ENCODE measurements around the gene DPT.
A peak's percentile ranks its signal among the peaks of the same experiment; 100 is the strongest.
"Not testable (repeated sequence)": the region's sequence is repeated elsewhere in the genome, so short reads cannot be mapped to it uniquely, and the experiment has no call there.

The DPT gene

GRCh38 chr1:168728473-168729404 lies at the start of gene DPT:
DPT (minus strand) TSS chr1:168729206; CDS start chr1:168729174, 32 bp downstream.
- no peaks in the 10 kb centered on the region for H3K36me3 ChIP-seq (ENCODE audit: control insufficient read depth, insufficient read depth, low read length)
- no peaks in the 10 kb centered on the region for H3K27me3 ChIP-seq (ENCODE audit: control insufficient read depth, insufficient read depth, low read length)
- H3K27ac ChIP-seq (ENCODE audit: low read depth, low read length) = peak within 1 kb of the TSS; percentile 10
- no peaks in the 10 kb centered on the region for H3K4me1 ChIP-seq (ENCODE audit: control insufficient read depth, insufficient read depth, low read length)
- H3K4me3 ChIP-seq (ENCODE audit: low read length) = peak within 1 kb of the TSS; percentile 58
- H3K9ac ChIP-seq (ENCODE audit: low read length) = peak within 1 kb of the TSS; percentile 8

GRCh38 chr1:168775366-168775765 lies 46.4 kb upstream of the DPT start:
- Histone ChIP-seq H3K4me3 (ENCODE audit: low read length) (no peak overlapping the region), H3K27ac (ENCODE audit: low read depth, low read length) (no peak overlapping the region), H3K4me1 (ENCODE audit: control insufficient read depth, insufficient read depth, low read length) (peaks cover 11% of the 10 kb centered on the region), H3K36me3 (ENCODE audit: control insufficient read depth, insufficient read depth, low read length) (no peaks in the 10 kb centered on the region), H3K27me3 (ENCODE audit: control insufficient read depth, insufficient read depth, low read length) (no peaks in the 10 kb centered on the region), H3K9ac (ENCODE audit: low read length) (no peak overlapping the region)

- Histone ChIP-seq H3K4me1 (ENCODE audit: control insufficient read depth, insufficient read depth, low read length) (peaks cover 11% of the 10 kb centered on the region), H3K4me3 (ENCODE audit: low read length) (no peak overlapping the region), H3K9ac (ENCODE audit: low read length) (no peak overlapping the region), H3K36me3 (ENCODE audit: control insufficient read depth, insufficient read depth, low read length) (no peaks in the 10 kb centered on the region), H3K27ac (ENCODE audit: low read depth, low read length) (no peak overlapping the region), H3K27me3 (ENCODE audit: control insufficient read depth, insufficient read depth, low read length) (no peaks in the 10 kb centered on the region)
Observed at GRCh38 chr1:168774241-168774640, 45.2 kb upstream of the DPT start.

GRCh38 chr1:168772428-168773060 lies 43.5 kb upstream of the DPT start:
- Histone ChIP-seq H3K4me1 (ENCODE audit: control insufficient read depth, insufficient read depth, low read length) (peaks cover 21% of the 10 kb centered on the region), H3K27ac (ENCODE audit: low read depth, low read length) (no peak overlapping the region), H3K9ac (ENCODE audit: low read length) (no peak overlapping the region), H3K4me3 (ENCODE audit: low read length) (no peak overlapping the region), H3K36me3 (ENCODE audit: control insufficient read depth, insufficient read depth, low read length) (no peaks in the 10 kb centered on the region), H3K27me3 (ENCODE audit: control insufficient read depth, insufficient read depth, low read length) (no peaks in the 10 kb centered on the region)

- Histone ChIP-seq H3K9ac (ENCODE audit: low read length) (no peak overlapping the region), H3K27me3 (ENCODE audit: control insufficient read depth, insufficient read depth, low read length) (no peaks in the 10 kb centered on the region), H3K4me3 (ENCODE audit: low read length) (no peak overlapping the region), H3K27ac (ENCODE audit: low read depth, low read length) (no peak overlapping the region), H3K36me3 (ENCODE audit: control insufficient read depth, insufficient read depth, low read length) (no peaks in the 10 kb centered on the region), H3K4me1 (ENCODE audit: control insufficient read depth, insufficient read depth, low read length) (peaks cover 21% of the 10 kb centered on the region)
Observed at GRCh38 chr1:168771104-168771630, 42.2 kb upstream of the DPT start.

GRCh38 chr1:168769893-168770292 lies 40.9 kb upstream of the DPT start:
- H3K4me1 ChIP-seq (ENCODE audit: control insufficient read depth, insufficient read depth, low read length) = peaks cover 21% of the 10 kb centered on the region
- not testable (repeated sequence) for H3K36me3 ChIP-seq (ENCODE audit: control insufficient read depth, insufficient read depth, low read length); H3K9ac ChIP-seq (ENCODE audit: low read length); H3K27ac ChIP-seq (ENCODE audit: low read depth, low read length); H3K27me3 ChIP-seq (ENCODE audit: control insufficient read depth, insufficient read depth, low read length); H3K4me3 ChIP-seq (ENCODE audit: low read length)

GRCh38 chr1:168767894-168768584 lies 39.0 kb upstream of the DPT start:
- Histone ChIP-seq H3K36me3 (ENCODE audit: control insufficient read depth, insufficient read depth, low read length) (no peaks in the 10 kb centered on the region), H3K27me3 (ENCODE audit: control insufficient read depth, insufficient read depth, low read length) (no peaks in the 10 kb centered on the region), H3K9ac (ENCODE audit: low read length) (no peak overlapping the region), H3K4me3 (ENCODE audit: low read length) (no peak overlapping the region), H3K27ac (ENCODE audit: low read depth, low read length) (peak overlapping the region; percentile 65), H3K4me1 (ENCODE audit: control insufficient read depth, insufficient read depth, low read length) (peaks cover 13% of the 10 kb centered on the region)

GRCh38 chr1:168766568-168766967 lies 37.6 kb upstream of the DPT start:
- no peak overlapping the region for H3K27ac ChIP-seq (ENCODE audit: low read depth, low read length)
- H3K36me3 ChIP-seq (ENCODE audit: control insufficient read depth, insufficient read depth, low read length) = no peaks in the 10 kb centered on the region
- no peak overlapping the region for H3K9ac ChIP-seq (ENCODE audit: low read length)
- no peaks in the 10 kb centered on the region for H3K27me3 ChIP-seq (ENCODE audit: control insufficient read depth, insufficient read depth, low read length)
- H3K4me1 ChIP-seq (ENCODE audit: control insufficient read depth, insufficient read depth, low read length) = peaks cover 10% of the 10 kb centered on the region
- no peak overlapping the region for H3K4me3 ChIP-seq (ENCODE audit: low read length)

GRCh38 chr1:168763031-168763430 lies 34.0 kb upstream of the DPT start:
- H3K27ac ChIP-seq (ENCODE audit: low read depth, low read length) = no peak overlapping the region
- no peaks in the 10 kb centered on the region for H3K27me3 ChIP-seq (ENCODE audit: control insufficient read depth, insufficient read depth, low read length)
- H3K4me1 ChIP-seq (ENCODE audit: control insufficient read depth, insufficient read depth, low read length) = peaks cover 4% of the 10 kb centered on the region
- H3K36me3 ChIP-seq (ENCODE audit: control insufficient read depth, insufficient read depth, low read length) = no peaks in the 10 kb centered on the region
- no peak overlapping the region for H3K4me3 ChIP-seq (ENCODE audit: low read length)
- no peak overlapping the region for H3K9ac ChIP-seq (ENCODE audit: low read length)

- no peak overlapping the region for H3K27ac ChIP-seq (ENCODE audit: low read depth, low read length)
- no peaks in the 10 kb centered on the region for H3K27me3 ChIP-seq (ENCODE audit: control insufficient read depth, insufficient read depth, low read length)
- no peak overlapping the region for H3K4me3 ChIP-seq (ENCODE audit: low read length)
- no peaks in the 10 kb centered on the region for H3K4me1 ChIP-seq (ENCODE audit: control insufficient read depth, insufficient read depth, low read length)
- no peak overlapping the region for H3K9ac ChIP-seq (ENCODE audit: low read length)
- no peaks in the 10 kb centered on the region for H3K36me3 ChIP-seq (ENCODE audit: control insufficient read depth, insufficient read depth, low read length)
Observed at GRCh38 chr1:168762473-168762872, 33.5 kb upstream of the DPT start.

GRCh38 chr1:168760781-168761180 lies 31.8 kb upstream of the DPT start:
- no peaks in the 10 kb centered on the region for H3K27me3 ChIP-seq (ENCODE audit: control insufficient read depth, insufficient read depth, low read length)
- no peaks in the 10 kb centered on the region for H3K36me3 ChIP-seq (ENCODE audit: control insufficient read depth, insufficient read depth, low read length)
- no peaks in the 10 kb centered on the region for H3K4me1 ChIP-seq (ENCODE audit: control insufficient read depth, insufficient read depth, low read length)
- H3K27ac ChIP-seq (ENCODE audit: low read depth, low read length) = no peak overlapping the region
- no peak overlapping the region for H3K4me3 ChIP-seq (ENCODE audit: low read length)
- H3K9ac ChIP-seq (ENCODE audit: low read length) = no peak overlapping the region

GRCh38 chr1:168760241-168760640 lies 31.2 kb upstream of the DPT start:
- Histone ChIP-seq H3K9ac (ENCODE audit: low read length) (no peak overlapping the region), H3K36me3 (ENCODE audit: control insufficient read depth, insufficient read depth, low read length) (no peaks in the 10 kb centered on the region), H3K27ac (ENCODE audit: low read depth, low read length) (no peak overlapping the region), H3K27me3 (ENCODE audit: control insufficient read depth, insufficient read depth, low read length) (no peaks in the 10 kb centered on the region), H3K4me1 (ENCODE audit: control insufficient read depth, insufficient read depth, low read length) (no peaks in the 10 kb centered on the region), H3K4me3 (ENCODE audit: low read length) (no peak overlapping the region)
